ENCODE results near the gene CDK17.
"Not testable (repeated sequence)": the region's sequence is repeated elsewhere in the genome, so short reads cannot be mapped to it uniquely, and the experiment has no call there.

Gene CDK17

DNA sequence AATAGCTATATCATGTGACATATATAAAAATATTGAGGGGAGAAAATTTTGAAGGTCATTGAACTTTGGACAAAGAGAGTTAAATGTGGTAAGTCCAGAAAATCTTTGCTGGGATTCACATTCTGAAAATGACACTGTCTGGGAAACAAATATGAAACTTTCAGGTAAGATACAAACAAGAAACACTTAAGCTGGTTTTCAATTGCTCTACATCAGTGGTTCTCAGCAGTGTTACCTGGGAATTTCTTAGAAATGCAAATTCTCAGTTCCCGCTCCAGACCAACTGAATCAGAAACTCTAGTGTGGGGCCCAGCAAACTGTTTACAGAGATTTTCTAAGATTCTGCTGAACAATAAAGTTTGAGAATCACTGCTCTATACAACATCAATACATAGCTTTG lies 3.6 kb upstream of the CDK17 start:
- H3K4me3 ChIP-seq (ENCODE audit: insufficient read length, low read depth), result no peak overlapping the region
- no peak for DNase-seq (ENCODE audit: low read depth, low spot score)
- no peaks in the 10 kb centered on the region for H3K27me3 ChIP-seq (ENCODE audit: insufficient read depth, insufficient read length)
- TF ChIP-seq SUZ12 (IDR thresholded peaks at IDR 0.05; ENCODE audit: extremely low read depth, insufficient read depth, insufficient read length), result no peak
- no peak for TF ChIP-seq ZNF274 (IDR thresholded peaks at IDR 0.05; ENCODE audit: low read depth, low read length)
- TF ChIP-seq YY1 (IDR thresholded peaks at IDR 0.05; ENCODE audit: insufficient read depth, insufficient read length), result no peak
- no peaks in the 10 kb centered on the region for H3K9me3 ChIP-seq (ENCODE audit: insufficient read depth, low read length)
- H3K4me1 ChIP-seq (ENCODE audit: insufficient read depth, insufficient read length), result no peaks in the 10 kb centered on the region
- H3K36me3 ChIP-seq (ENCODE audit: insufficient read depth, insufficient read length, low read length), result no peaks in the 10 kb centered on the region
- no peak overlapping the region for H3K9ac ChIP-seq (ENCODE audit: insufficient read length, low read depth)

DNA sequence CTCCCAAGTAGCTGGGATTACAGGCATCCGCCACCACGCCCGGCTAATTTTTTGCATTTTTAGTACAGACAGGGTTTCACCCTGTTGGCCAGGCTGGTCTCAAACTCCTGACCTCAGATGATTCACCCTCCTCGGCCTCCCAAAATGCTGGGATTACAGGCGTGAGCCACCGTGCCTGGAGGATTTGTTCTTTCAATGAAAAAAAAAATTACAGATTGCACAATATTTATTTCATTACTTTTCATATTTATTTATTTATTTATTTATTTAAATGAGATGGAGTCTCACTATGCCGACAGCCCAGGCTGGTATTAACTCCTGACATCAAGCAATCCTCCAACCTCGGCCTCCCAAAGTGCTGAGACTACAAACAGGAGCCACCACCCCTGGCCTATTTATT lies 2.3 kb upstream of the CDK17 start:
- not testable (repeated sequence) for H3K9ac ChIP-seq (ENCODE audit: insufficient read length, low read depth); DNase-seq (ENCODE audit: low read depth, low spot score); H3K9me3 ChIP-seq (ENCODE audit: insufficient read depth, low read length); H3K4me1 ChIP-seq (ENCODE audit: insufficient read depth, insufficient read length); H3K27me3 ChIP-seq (ENCODE audit: insufficient read depth, insufficient read length); H3K36me3 ChIP-seq (ENCODE audit: insufficient read depth, insufficient read length, low read length); H3K4me3 ChIP-seq (ENCODE audit: insufficient read length, low read depth)

DNA sequence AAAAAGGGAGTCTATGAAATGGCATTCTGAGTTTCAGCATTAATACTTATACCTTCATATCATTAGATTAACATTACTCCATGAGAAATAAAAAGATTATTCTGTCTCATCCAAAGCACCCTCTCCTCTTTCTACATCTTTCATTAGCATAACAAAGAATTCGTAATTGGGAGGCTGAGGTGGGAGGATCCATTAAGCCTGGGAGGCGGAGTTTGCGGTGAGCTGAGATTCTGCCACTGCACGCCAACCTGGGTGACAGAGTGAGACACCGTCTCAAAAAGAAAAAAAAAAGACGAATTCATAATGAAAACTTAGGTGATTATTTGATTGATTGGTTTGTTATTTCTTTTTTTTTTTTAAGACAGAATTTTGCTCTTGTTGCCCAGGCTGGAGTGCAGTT lies 1.8 kb upstream of the CDK17 start:
- Histone ChIP-seq H3K4me1 (ENCODE audit: insufficient read depth, insufficient read length) (no peaks in the 10 kb centered on the region), H3K27me3 (ENCODE audit: insufficient read depth, insufficient read length) (no peaks in the 10 kb centered on the region), H3K4me3 (ENCODE audit: insufficient read length, low read depth) (no peak overlapping the region), H3K9ac (ENCODE audit: insufficient read length, low read depth) (no peak overlapping the region), H3K9me3 (ENCODE audit: insufficient read depth, low read length) (no peaks in the 10 kb centered on the region), H3K36me3 (ENCODE audit: insufficient read depth, insufficient read length, low read length) (no peaks in the 10 kb centered on the region)
- DNase-seq (ENCODE audit: low read depth, low spot score), result no peak
- no peak for TF ChIP-seq YY1 (IDR thresholded peaks at IDR 0.05; ENCODE audit: insufficient read depth, insufficient read length)

DNA sequence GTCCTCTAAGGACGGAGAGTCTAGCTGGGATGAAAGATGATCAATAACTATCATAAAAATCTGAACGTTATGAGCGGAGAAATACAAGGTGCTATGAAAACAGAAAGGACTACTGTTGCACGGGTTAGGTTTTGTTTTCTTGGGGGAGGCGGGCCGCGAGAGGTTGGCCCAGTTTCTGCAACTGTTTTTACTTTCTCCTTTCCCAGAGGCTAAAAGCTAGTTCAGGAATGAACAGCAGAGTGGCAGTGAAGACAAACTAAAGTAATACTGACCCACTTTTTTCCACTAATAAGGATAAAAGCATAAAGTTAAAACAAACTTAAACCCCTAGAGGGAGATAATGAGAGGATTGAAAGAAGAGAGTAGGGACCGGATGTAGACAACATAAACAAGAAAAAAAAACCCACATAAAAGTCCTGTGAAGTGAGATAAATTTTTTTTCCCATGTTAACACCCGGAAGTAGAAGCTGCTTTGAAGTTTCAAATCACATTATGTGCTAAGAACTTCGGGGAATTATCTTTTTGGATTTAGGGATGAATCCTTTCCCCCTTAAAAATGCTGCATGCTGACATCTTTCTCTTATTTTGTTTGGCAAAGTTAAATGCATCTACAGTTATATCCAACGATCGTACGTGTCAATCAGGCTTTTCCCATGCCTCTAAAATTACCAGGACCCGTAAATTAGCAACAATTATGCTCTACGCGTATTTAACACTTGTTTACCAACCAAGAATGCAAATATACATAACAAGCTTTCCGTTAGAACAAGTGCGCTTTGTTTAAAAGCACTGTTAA lies 1.0 kb upstream of the CDK17 start:
- no peak for TF ChIP-seq SUZ12 (IDR thresholded peaks at IDR 0.05; ENCODE audit: extremely low read depth, insufficient read depth, insufficient read length)
- no peak for TF ChIP-seq ZNF274 (IDR thresholded peaks at IDR 0.05; ENCODE audit: low read depth, low read length)
- TF ChIP-seq YY1 (IDR thresholded peaks at IDR 0.05; ENCODE audit: insufficient read depth, insufficient read length), result no peak
- H3K36me3 ChIP-seq (ENCODE audit: insufficient read depth, insufficient read length, low read length), result no peaks in the 10 kb centered on the region
- H3K4me3 ChIP-seq (ENCODE audit: insufficient read length, low read depth), result peak overlapping the region; percentile 57
- H3K4me1 ChIP-seq (ENCODE audit: insufficient read depth, insufficient read length), result no peaks in the 10 kb centered on the region
- no peaks in the 10 kb centered on the region for H3K9me3 ChIP-seq (ENCODE audit: insufficient read depth, low read length)
- H3K9ac ChIP-seq (ENCODE audit: insufficient read length, low read depth), result peak overlapping the region; percentile 77
- DNase-seq (ENCODE audit: low read depth, low spot score), result no peak
- no peaks in the 10 kb centered on the region for H3K27me3 ChIP-seq (ENCODE audit: insufficient read depth, insufficient read length)

DNA sequence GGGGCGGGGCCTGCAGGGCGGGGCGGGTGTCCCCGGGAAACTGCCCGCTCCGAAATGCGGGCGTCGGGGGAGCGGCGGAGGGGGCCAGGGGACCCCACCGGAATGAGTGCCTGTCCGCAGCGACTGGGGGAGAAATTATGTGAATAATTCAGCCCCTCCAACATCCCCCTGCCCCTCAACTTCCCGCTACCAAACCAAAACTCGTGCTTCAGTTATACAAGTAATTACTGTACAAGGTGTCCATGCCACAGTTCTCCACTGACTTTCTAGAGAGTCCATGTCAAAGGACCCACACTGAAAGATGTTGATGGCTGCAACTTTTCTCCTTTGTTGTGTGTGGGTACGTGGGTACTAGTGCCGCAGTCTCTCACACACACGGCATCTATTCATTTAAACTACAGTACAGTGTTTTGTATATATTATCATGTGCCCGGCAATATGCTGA lies 414 bp upstream of the CDK17 start:
- H3K27me3 ChIP-seq (ENCODE audit: insufficient read depth, insufficient read length), result no peaks in the 10 kb centered on the region
- TF ChIP-seq SUZ12 (IDR thresholded peaks at IDR 0.05; ENCODE audit: extremely low read depth, insufficient read depth, insufficient read length), result no peak
- H3K9ac ChIP-seq (ENCODE audit: insufficient read length, low read depth), result peak overlapping the region; percentile 77
- DNase-seq (ENCODE audit: low read depth, low spot score), result no peak
- no peaks in the 10 kb centered on the region for H3K36me3 ChIP-seq (ENCODE audit: insufficient read depth, insufficient read length, low read length)
- H3K9me3 ChIP-seq (ENCODE audit: insufficient read depth, low read length), result no peaks in the 10 kb centered on the region
- no peaks in the 10 kb centered on the region for H3K4me1 ChIP-seq (ENCODE audit: insufficient read depth, insufficient read length)
- H3K4me3 ChIP-seq (ENCODE audit: insufficient read length, low read depth), result peak overlapping the region; percentile 57

GRCh38 chr12:96399120-96399918 lies 920 bp downstream of the CDK17 start:
- Histone ChIP-seq H3K4me1 (ENCODE audit: insufficient read depth, insufficient read length) (no peaks in the 10 kb centered on the region), H3K9ac (ENCODE audit: insufficient read length, low read depth) (peak overlapping the region; percentile 92), H3K36me3 (ENCODE audit: insufficient read depth, insufficient read length, low read length) (no peaks in the 10 kb centered on the region), H3K4me3 (ENCODE audit: insufficient read length, low read depth) (peak overlapping the region; percentile 72), H3K9me3 (ENCODE audit: insufficient read depth, low read length) (no peaks in the 10 kb centered on the region), H3K27me3 (ENCODE audit: insufficient read depth, insufficient read length) (no peaks in the 10 kb centered on the region)
- DNase-seq (ENCODE audit: low read depth, low spot score), result no peak
- TF ChIP-seq YY1 (IDR thresholded peaks at IDR 0.05; ENCODE audit: insufficient read depth, insufficient read length) (no peak), ZNF274 (IDR thresholded peaks at IDR 0.05; ENCODE audit: low read depth, low read length) (no peak), SUZ12 (IDR thresholded peaks at IDR 0.05; ENCODE audit: extremely low read depth, insufficient read depth, insufficient read length) (no peak)

- Histone ChIP-seq H3K9ac (ENCODE audit: insufficient read length, low read depth) (peak overlapping the region; percentile 92), H3K4me3 (ENCODE audit: insufficient read length, low read depth) (peak overlapping the region; percentile 72), H3K9me3 (ENCODE audit: insufficient read depth, low read length) (no peaks in the 10 kb centered on the region), H3K36me3 (ENCODE audit: insufficient read depth, insufficient read length, low read length) (no peaks in the 10 kb centered on the region), H3K27me3 (ENCODE audit: insufficient read depth, insufficient read length) (no peaks in the 10 kb centered on the region), H3K4me1 (ENCODE audit: insufficient read depth, insufficient read length) (no peaks in the 10 kb centered on the region)
- DNase-seq (ENCODE audit: low read depth, low spot score), result no peak
- no peak for TF ChIP-seq SUZ12 (IDR thresholded peaks at IDR 0.05; ENCODE audit: extremely low read depth, insufficient read depth, insufficient read length)
- TF ChIP-seq YY1 (IDR thresholded peaks at IDR 0.05; ENCODE audit: insufficient read depth, insufficient read length), result no peak
- no peak for TF ChIP-seq ZNF274 (IDR thresholded peaks at IDR 0.05; ENCODE audit: low read depth, low read length)
Measured at GRCh38 chr12:96398424-96399119, 1.7 kb downstream of the CDK17 start.

Data from NT2/D1 (cell line).